Natural killer cell (primary cell): ENCODE measurements around the gene CPNE9. TPM values are rescaled to one million over a fixed set of nuclear protein-coding genes. Genes with fewer than 3 reads are reported as not detected.
A peak's percentile ranks its signal among the peaks of the same experiment; 100 is the strongest.

ENCODE experiments used
- ATAC-seq, 3 donors: fragments of 150-1000 bp in 2 of 3; fragments of 200-7000 bp in 1 of 3; cut with Tn5 transposase; 1 replicate in 1 of 3; 2 replicates in 2 of 3; pipeline ENCODE4 v1.10.0; 2021; ENCODE audit warnings: mild to moderate bottlenecking in 2 of 3, moderate library complexity in 2 of 3
- DNase-seq, 2 donors: peaks; one replicate each; pipeline versions ENCODE4 v3.0.0 to v3.0.0-alpha.2; 2013 to 2021; ENCODE audit warnings: mixed read lengths in 1 of 2
- H3K27ac ChIP-seq: one replicate; pipeline ENCODE4 v1.5.1; 2013; ENCODE audit warnings: mild to moderate bottlenecking, low read length
- H3K27me3 ChIP-seq: one replicate; pipeline ENCODE4 v1.6.1; 2013; ENCODE audit warnings: low read length; ENCODE audit not compliant: control insufficient read depth, insufficient read depth
- H3K36me3 ChIP-seq: one replicate; pipeline ENCODE4 v1.6.1; 2013; ENCODE audit warnings: low read length; ENCODE audit not compliant: control insufficient read depth, insufficient read depth
- H3K4me1 ChIP-seq: one replicate; pipeline ENCODE4 v1.6.1; 2013; ENCODE audit warnings: low read length; ENCODE audit not compliant: control insufficient read depth, insufficient read depth
- H3K4me3 ChIP-seq: one replicate; pipeline ENCODE4 v1.5.1; 2013; ENCODE audit warnings: low read length
- H3K9me3 ChIP-seq: one replicate; pipeline ENCODE4 v1.6.1; 2013; ENCODE audit warnings: low read length; ENCODE audit not compliant: control insufficient read depth, insufficient read depth
- H3K27ac Mint-ChIP-seq, 2 donors: one replicate each; pipeline ENCODE4 v1.8.0; 2022; ENCODE audit warnings: mild to moderate bottlenecking in 2 of 2, mixed read lengths in 2 of 2, moderate library complexity in 1 of 2
- H3K27me3 Mint-ChIP-seq, 2 donors: one replicate each; pipeline ENCODE4 v1.8.0; 2022; ENCODE audit warnings: low read depth in 2 of 2, mixed read lengths in 2 of 2
- H3K36me3 Mint-ChIP-seq: one replicate; pipeline ENCODE4 v1.8.0; 2022; ENCODE audit warnings: mixed read lengths
- H3K4me1 Mint-ChIP-seq, 2 donors: one replicate each; pipeline ENCODE4 v1.8.0; 2022; ENCODE audit warnings: mixed read lengths in 2 of 2
- H3K4me3 Mint-ChIP-seq: one replicate; pipeline ENCODE4 v1.8.0; 2022; ENCODE audit warnings: mild to moderate bottlenecking, moderate library complexity, mixed read lengths
- H3K9me3 Mint-ChIP-seq, 2 donors: one replicate each; pipeline ENCODE4 v1.8.0; 2022; ENCODE audit warnings: mixed read lengths in 2 of 2
- CTCF ChIP-seq: fragments of 200-600 bp; IDR thresholded peaks from one replicate; pipeline ENCODE4 v1.8.0; 2022; ENCODE audit warnings: antibody characterized with exemption
- WGBS: methylation state at CpG from one replicate; pipeline ENCODE4 v1.1.7; 2013; ENCODE audit warnings: missing lambda C conversion rate; ENCODE audit not compliant: insufficient coverage; 5-methylcytosine and 5-hydroxymethylcytosine counted together
- intact Hi-C: fragments of 100-400 bp; cut with micrococcal nuclease; formaldehyde crosslinking; loops from one replicate; pipeline ENCODE4 v1.14.2; 2022
- total RNA-seq, 4 donors: library from RNA; stranded (reverse); fragments of 120-200 nt in 1 of 4; gene quantifications; one replicate each; pipeline versions ENCODE4 v1.2.3 to v1.2.4, GENCODE V29; 2013 to 2022

Gene CPNE9
- total RNA-seq, 3 donors from 2014 or later (not counting 1 experiment from before 2014, with no cell fraction given) = 0.43 to 0.49 TPM; not detected in 1

- Mint-ChIP-seq H3K9me3 (no peaks in the 10 kb centered on the region), H3K27me3 (peaks cover 10 to 18% of the 10 kb centered on the region in 2 donors), H3K4me3 (no peak overlapping the region), H3K4me1 (peaks cover 0 to 17% of the 10 kb centered on the region in 2 donors), H3K27ac (no peak overlapping the region), H3K36me3 (no peaks in the 10 kb centered on the region)
- ATAC-seq (no peak), DNase-seq (no peak)
- peaks cover 32% of the 10 kb centered on the region for H3K36me3 ChIP-seq
- no peaks in the 10 kb centered on the region for H3K9me3 ChIP-seq
- no peak overlapping the region for H3K27ac ChIP-seq
- 97% methylated on average over 10 of the region's 10 CpGs for WGBS
- intact Hi-C loops = no loop called here
- H3K4me3 ChIP-seq = no peak overlapping the region
- TF ChIP-seq CTCF = no peak
- peaks cover 13% of the 10 kb centered on the region for H3K27me3 ChIP-seq
- peaks cover 14% of the 10 kb centered on the region for H3K4me1 ChIP-seq
Measured at GRCh38 chr3:9701711-9702110, 1.9 kb upstream of the CPNE9 start.

GRCh38 chr3:9703240-9703639 is 393 bp upstream of the CPNE9 start:
- Histone ChIP-seq H3K27ac (no peak overlapping the region), H3K27me3 (peaks cover 13% of the 10 kb centered on the region), H3K36me3 (peaks cover 24% of the 10 kb centered on the region), H3K4me1 (peaks cover 14% of the 10 kb centered on the region), H3K4me3 (no peak overlapping the region), H3K9me3 (no peaks in the 10 kb centered on the region)
- WGBS = 96% methylated on average over 4 of the region's 4 CpGs
- ATAC-seq = no peak
- Mint-ChIP-seq H3K4me3 (peak overlapping the region; percentile 25), H3K27me3 (peaks cover 11 to 18% of the 10 kb centered on the region in 2 donors), H3K4me1 (peaks cover 0 to 14% of the 10 kb centered on the region in 2 donors), H3K36me3 (no peaks in the 10 kb centered on the region), H3K9me3 (no peaks in the 10 kb centered on the region), H3K27ac (no peak overlapping the region)
- intact Hi-C loops = no loop called here
- no peak for DNase-seq
- no peak for TF ChIP-seq CTCF

- DNase-seq (peak in 1 of 2 donors; percentile 33), ATAC-seq (peak; percentile 43 to 58 (median 55))
- H3K27me3 ChIP-seq = peaks cover 13% of the 10 kb centered on the region
- Mint-ChIP-seq H3K4me1 (peaks cover 0 to 14% of the 10 kb centered on the region in 2 donors), H3K27ac (no peak overlapping the region), H3K9me3 (no peaks in the 10 kb centered on the region), H3K36me3 (no peaks in the 10 kb centered on the region), H3K27me3 (peaks cover 11 to 18% of the 10 kb centered on the region in 2 donors), H3K4me3 (peak overlapping the region; percentile 60)
- no peak overlapping the region for H3K4me3 ChIP-seq
- no peaks in the 10 kb centered on the region for H3K9me3 ChIP-seq
- H3K27ac ChIP-seq = no peak overlapping the region
- H3K4me1 ChIP-seq = peaks cover 14% of the 10 kb centered on the region
- intact Hi-C loops = no loop called here
- peaks cover 17% of the 10 kb centered on the region for H3K36me3 ChIP-seq
- WGBS = 4% methylated on average over 62 of the region's 62 CpGs
- TF ChIP-seq CTCF = no peak
Measured at GRCh38 chr3:9704347-9705322, 1.0 kb downstream of the CPNE9 start.
